OCI-LY3 (cell line): ENCODE measurements around the gene CHIT1.

Experiments
- CTCF ChIP-seq: fragments of 200-600, 300-600 bp; sonication (generic); IDR thresholded peaks from 2 replicates; pipeline ENCODE4 v1.5.1; 2014; ENCODE audit warnings: antibody characterized with exemption, low read length, low read depth
- EZH2phosphoT487 ChIP-seq: fragments of 200-600 bp; shearing (Covaris generic); IDR thresholded peaks from 2 replicates; pipeline ENCODE4 v1.6.1; 2018; ENCODE audit warnings: antibody characterized with exemption, mixed run types, low read depth

GRCh38 chr1:203271018-203271743, 41.7 kb upstream of the CHIT1 start:
- no peak for TF ChIP-seq CTCF
- TF ChIP-seq EZH2phosphoT487: no peak
